GM18873 (cell line): Measurements from ENCODE around the gene DDX27.
"Not testable (repeated sequence)": the region's sequence is repeated elsewhere in the genome, so short reads cannot be mapped to it uniquely, and the experiment has no call there.

ENCODE experiments used
- ATAC-seq: cut with Tn5 transposase; IDR thresholded peaks from one replicate; pipeline ENCODE4 v1.9.1; 2021; ENCODE audit warnings: mild to moderate bottlenecking, moderate library complexity, moderate number of reproducible peaks; ENCODE audit not compliant: unreplicated experiment, low FRiP score

The DDX27 gene, protein sequence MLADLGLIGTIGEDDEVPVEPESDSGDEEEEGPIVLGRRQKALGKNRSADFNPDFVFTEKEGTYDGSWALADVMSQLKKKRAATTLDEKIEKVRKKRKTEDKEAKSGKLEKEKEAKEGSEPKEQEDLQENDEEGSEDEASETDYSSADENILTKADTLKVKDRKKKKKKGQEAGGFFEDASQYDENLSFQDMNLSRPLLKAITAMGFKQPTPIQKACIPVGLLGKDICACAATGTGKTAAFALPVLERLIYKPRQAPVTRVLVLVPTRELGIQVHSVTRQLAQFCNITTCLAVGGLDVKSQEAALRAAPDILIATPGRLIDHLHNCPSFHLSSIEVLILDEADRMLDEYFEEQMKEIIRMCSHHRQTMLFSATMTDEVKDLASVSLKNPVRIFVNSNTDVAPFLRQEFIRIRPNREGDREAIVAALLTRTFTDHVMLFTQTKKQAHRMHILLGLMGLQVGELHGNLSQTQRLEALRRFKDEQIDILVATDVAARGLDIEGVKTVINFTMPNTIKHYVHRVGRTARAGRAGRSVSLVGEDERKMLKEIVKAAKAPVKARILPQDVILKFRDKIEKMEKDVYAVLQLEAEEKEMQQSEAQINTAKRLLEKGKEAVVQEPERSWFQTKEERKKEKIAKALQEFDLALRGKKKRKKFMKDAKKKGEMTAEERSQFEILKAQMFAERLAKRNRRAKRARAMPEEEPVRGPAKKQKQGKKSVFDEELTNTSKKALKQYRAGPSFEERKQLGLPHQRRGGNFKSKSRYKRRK

DNA sequence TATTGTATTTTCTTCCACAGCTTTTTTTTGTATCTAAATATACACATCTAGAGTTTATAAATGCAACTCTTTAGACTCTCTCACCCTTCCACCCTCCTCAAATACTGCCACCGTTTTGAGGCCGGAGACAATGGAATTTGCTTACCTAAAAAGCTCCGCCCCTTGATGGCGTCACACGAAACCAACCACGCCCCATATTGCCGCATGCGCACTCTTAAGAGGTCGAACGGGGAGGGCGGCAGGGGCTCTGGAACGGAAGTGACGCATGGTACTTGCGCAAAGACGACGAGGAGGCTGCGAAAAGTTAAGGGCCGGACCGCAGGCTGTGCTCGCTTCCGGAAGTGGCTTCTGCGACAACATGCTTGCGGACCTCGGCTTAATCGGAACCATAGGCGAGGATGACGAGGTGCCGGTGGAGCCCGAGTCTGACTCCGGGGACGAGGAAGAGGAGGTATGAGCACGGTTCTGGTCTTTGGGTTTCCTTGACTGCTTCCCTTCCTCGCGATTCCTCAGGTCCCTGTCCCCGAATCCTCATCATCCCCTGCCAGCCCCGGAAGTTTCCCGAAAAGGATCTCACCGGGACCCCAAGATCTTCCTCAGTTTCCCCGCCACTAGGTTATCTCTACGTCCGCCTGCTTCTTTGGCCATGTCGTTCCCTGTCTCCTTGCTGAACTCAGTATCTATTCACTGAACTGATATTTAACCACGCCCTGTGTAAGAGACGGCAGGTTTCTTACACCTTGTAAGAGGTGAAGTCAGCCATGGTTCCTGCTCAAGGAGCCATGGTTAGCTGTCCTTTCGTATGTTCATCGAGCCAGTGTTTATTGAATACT is at the start of gene DDX27:
DDX27 (plus strand) TSS at position 326 of the 833 bp plus-strand sequence; CDS start at position 359, 33 bp downstream.
- ATAC-seq = peak; percentile 81

DNA sequence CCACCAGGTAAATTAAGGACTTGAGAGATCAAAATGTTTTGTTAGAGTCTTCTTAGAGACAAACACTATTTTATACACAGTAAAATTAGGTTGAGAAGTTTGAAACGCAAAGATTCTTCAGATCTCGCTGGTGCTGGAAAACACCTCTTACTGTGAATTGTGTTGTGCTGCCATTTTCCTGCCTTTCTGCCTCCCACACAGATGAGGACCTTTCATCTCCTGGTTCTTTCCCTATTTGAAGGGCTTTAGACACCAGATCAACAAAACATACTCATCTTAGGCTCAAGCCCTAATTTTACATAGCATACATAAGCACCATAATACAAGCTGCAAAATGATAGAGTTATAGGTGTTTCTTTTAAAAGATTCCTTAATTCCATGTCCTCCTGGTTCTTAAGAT is 49.7 kb upstream of the DDX27 start:
- no peak for ATAC-seq

- no peak for ATAC-seq
Observed at GRCh38 chr20:49170714-49171113, 48.5 kb upstream of the DDX27 start.

DNA sequence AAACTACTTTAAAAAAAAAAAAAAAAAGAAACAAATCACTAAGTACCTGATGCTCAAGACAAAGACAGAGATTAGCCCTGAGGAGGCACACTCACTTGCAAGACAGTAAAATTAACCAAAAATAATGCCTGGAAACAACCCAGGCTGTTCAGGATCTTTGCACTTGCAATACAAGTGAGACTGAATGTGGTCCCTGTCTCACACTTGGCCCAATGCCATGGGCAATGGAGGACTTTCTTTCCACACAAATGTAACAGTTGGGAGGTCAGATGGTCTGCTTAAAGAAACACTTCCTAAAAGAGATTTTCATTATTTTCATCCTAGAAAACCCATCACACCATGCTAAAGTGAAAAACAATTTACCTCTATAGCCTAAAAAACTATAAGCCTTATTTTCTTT is 47.3 kb upstream of the DDX27 start:
- ATAC-seq = no peak

- no peak for ATAC-seq
Observed at GRCh38 chr20:49172413-49172812, 46.8 kb upstream of the DDX27 start.

DNA sequence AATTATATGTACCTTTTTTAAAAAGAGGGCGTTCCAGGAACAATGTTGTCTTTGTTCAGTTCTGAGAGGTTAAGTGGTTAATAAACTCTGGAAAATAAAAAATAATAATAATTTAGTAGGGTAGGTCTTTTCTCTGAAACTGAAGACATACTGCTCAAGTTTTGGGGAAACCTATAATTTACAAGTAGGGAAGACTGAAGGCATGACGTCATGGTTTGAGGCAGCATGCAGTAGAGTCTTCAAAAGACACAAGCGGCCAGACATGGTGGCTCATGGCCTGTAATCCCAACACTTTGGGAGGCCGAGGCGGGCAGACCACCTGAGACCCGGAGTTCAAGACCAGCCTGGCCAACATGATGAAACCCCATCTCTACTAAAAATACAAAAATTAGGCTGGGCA is 45.0 kb upstream of the DDX27 start:
- no peak for ATAC-seq

DNA sequence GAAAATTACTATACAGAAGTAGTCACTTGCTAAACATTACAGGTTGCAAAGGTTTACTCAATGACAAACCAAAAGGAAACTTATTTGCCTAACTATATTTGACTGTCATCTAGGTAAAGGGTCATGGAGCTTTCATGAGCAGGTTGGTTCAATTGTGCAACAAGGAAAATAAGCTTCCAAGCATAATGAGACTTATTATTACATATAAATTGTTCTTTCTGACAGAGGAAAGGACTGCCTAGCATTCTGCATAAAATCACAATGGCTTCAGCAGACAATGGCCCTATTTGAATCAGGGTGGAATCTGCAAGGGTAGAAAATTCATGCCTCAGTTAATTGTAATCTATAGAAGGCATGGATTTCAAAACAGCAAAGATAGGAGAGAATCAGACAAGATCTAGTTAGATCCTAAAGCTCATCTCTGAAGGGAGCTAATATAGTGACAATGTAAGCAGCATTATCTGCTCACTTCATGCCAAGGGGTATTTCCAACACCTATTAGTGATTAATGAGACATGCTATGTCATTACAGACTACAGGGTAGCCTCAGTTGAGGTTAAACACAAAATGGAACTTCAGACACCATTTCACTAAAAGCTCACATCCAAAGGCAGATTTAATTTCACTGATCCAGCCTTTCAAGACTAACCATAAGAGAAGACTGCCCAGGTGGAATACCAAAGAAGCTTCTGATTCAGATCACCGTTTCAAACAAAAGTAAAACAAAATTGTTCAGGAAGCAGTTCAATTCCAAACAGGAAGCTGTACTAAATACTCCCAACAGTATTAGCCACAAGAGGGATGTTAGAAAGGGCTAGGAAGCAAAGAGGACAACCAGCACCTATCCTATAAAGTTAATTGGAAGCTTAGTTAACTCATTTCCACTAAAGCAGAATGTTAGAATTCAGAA is 39.6 kb upstream of the DDX27 start:
- ATAC-seq = peak; percentile 53

DNA sequence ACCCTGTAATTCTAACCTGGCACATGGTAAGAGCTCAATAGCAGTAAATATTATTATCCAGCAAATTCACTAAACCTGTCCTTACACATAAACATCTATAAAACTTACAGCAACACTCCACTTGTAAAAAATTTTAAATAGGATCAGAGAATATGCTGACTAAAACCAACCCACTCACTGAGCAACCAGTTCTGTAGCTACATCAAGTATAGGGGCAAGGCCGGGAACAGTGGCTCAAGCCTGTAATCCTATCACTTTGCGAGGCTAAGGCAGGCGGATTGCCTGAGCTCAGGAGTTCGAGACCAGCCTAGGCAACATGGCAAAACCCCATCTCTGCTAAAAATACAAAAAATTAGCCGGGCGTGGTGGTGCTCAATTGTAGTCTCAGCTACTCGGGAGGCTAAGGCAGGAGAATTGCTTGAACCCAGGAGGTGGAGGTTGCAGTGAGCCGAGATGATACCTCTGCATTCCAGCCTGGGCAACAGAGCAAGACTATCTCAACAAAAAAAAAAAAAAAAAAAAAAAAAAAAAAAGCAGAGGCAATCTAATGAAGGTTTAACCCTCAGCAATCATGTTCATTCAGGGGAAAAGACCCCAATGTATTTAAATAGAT is 37.8 kb upstream of the DDX27 start:
- no peak for ATAC-seq

GRCh38 chr20:49183444-49183843 is 35.8 kb upstream of the DDX27 start:
- ATAC-seq = no peak

GRCh38 chr20:49184084-49184501 is 35.1 kb upstream of the DDX27 start:
- ATAC-seq = not testable (repeated sequence)

DNA sequence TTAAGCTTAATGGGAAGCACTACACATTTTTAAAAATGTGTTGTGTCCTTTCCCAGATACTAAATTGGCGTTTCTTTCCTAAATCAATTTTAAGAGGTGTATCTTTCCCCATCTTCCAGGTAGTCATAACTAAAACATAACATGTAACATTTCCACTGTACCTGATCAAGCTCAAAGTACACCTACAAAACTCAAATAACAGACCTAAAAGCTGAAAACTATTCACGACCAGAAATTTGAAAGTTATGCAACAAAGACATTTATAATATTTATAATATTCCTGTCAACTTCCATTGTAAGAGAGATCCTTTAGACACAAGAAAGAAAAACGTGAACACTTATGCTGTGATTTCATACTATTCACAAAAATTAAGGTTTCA is 34.5 kb upstream of the DDX27 start:
- no peak for ATAC-seq

DNA sequence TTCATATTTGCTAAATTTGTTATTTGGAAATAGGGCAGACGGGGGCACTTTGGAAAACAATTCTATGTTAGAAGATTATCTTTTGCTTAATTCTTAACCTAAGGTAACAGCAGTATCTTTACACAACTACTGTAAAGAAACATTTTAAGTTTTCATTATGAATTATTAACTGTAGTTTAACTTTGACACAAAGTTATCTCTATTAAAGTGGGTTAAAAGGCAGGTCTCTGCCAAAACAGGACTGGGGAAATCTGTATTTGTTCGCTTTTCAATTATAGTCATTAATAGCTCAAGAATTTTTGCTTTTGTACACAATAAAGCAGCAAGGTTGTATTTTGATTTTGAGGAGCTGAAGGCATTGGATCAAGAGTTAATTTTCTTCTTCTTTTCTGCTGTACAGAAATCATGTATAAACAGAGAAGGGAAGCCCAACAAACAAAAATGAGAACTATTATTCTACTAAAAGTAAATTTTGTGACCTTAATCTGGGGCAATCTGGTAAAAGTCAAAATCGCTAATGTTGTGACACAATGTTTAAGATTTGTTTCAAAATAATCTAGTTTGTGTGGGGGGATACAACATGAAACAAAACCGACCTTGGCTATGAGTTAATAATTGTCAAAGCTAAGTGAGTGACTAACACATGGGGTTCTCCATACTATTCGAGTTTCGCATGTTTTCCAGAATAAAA is 34.0 kb upstream of the DDX27 start:
- ATAC-seq = no peak

- no peak for ATAC-seq
Observed at GRCh38 chr20:49186535-49187329, 32.5 kb upstream of the DDX27 start.

- ATAC-seq = no peak
Observed at GRCh38 chr20:49187330-49187850, 31.8 kb upstream of the DDX27 start.

DNA sequence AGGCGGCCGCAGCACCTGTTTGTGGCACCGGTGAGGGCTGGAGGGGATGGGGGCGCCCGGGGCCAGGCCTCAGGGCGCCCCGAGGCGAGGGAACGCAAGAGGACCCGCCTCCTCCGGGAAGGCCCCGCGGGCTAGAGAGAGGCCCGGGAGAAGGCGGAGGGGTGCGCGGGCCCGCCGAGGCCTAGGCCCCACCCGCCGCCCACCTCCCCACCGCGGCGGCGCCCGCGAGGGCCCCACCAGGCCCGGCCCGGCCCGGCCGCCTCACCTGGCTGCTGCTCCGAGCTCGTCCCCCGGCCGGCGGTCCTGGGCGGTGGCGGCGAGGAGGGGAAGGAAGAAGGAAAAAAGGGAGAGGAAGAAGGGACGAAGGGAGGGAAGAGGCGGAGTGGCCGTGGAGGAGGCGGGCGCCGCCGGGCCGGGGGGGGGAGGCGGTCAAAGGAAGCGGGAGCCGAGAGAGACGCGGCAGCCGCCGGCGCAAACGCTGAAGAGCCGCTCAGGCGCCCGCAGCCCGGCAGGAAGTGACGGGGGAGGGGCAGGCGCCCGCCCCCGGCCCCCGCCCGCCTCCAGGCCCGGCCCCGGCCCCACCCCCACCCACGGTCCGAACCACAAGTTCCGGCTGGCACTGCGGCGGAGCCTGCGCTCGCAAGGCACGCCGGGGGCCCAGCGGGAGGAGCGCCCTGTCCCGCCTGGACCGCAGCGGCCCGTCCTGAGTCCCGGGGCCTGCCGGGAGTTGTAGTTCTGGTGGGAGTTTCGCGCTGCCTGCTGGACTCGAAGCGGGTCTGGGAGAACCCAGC is 31.2 kb upstream of the DDX27 start, which contains the start of gene STAU1:
STAU1 (minus strand) TSS at position 484 of the 791 bp plus-strand sequence. CDS start 22,133 bp downstream, outside the sequence.
- peak; percentile 68 for ATAC-seq

DNA sequence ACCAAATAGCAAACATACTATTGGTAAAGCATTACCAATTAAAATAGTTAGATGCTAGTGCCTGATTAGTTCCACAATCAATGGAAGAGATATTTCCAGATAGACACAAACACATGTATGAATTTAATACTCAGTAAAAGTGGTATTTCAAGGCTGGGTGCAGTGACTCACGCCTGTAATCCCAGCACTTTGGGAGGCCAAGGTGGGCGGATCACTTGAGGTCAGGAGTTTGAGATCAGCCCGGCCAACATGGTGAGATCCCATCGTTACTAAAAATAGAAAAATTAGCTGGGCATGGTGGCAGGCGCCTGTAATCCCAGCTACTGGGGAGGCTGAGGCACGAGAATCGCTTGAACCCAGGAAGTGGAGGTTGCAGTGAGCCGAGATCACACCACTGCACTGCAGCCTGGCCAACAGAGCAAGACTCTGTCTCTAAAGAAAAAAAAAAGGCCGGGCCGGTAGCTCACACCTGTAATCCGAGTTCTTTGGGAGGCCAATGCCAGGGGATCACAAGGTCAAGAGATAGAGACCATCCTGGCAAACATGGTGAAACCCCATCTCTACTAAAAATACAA is 26.2 kb upstream of the DDX27 start:
- not testable (repeated sequence) for ATAC-seq
